Psoas muscle (tissue), 8 donors: ENCODE data around the gene DNAJC3. TPM values are rescaled to one million over a fixed set of nuclear protein-coding genes. Genes with fewer than 3 reads are reported as not detected.
A peak's percentile ranks its signal among the peaks of the same experiment; 100 is the strongest.

Experiments
- ATAC-seq, 4 donors: fragments of 200-7000 bp; cut with Tn5 transposase; one replicate each; pipeline ENCODE4 v1.9.1; 2020; ENCODE audit warnings: moderate library complexity in 3 of 4, mild to moderate bottlenecking in 2 of 4
- DNase-seq, 2 donors: peaks; one replicate each; pipeline ENCODE4 v3.0.0-alpha.2; 2020
- H3K27ac ChIP-seq: fragments of 200-600 bp; one replicate; pipeline ENCODE4 v1.8.0; 2022
- H3K27me3 ChIP-seq, 3 donors: fragments of 200-600 bp in 1 of 3; one replicate each; pipeline versions ENCODE4 v1.6.1 to v1.8.0; 2013 to 2022; ENCODE audit warnings: low read length in 2 of 3, mild to moderate bottlenecking in 2 of 3, moderate library complexity in 1 of 3; ENCODE audit not compliant: insufficient read depth in 3 of 3
- H3K36me3 ChIP-seq, 2 donors: fragments of 200-600 bp in 1 of 2; one replicate each; pipeline versions ENCODE4 v1.6.1 to v1.8.0; 2013 to 2022; ENCODE audit warnings: low read depth in 1 of 2, mild to moderate bottlenecking in 1 of 2, moderate library complexity in 1 of 2; ENCODE audit not compliant: insufficient read depth in 1 of 2
- H3K4me1 ChIP-seq: fragments of 200-600 bp; one replicate; pipeline ENCODE4 v1.8.0; 2022
- H3K4me3 ChIP-seq: fragments of 200-600 bp; one replicate; pipeline ENCODE4 v1.8.0; 2022; ENCODE audit warnings: mild to moderate bottlenecking
- H3K9me3 ChIP-seq: fragments of 200-600 bp; one replicate; pipeline ENCODE4 v1.8.0; 2022
- WGBS, 3 donors: extraction: QIAGEN DNeasy Blood & Tissue Kit; methylation state at CpG; one replicate each; pipeline versions ENCODE4 v1.1.6 to v1.1.7; 2013; 5-methylcytosine and 5-hydroxymethylcytosine counted together
- intact Hi-C, 2 donors: fragments of 100-400 bp; cut with DNase I; formaldehyde crosslinking; loops; one replicate each; pipeline versions ENCODE4 v1.11.0 to v1.14.2; 2022
- polyA plus RNA-seq, 3 donors: library from polyadenylated mRNA; stranded (reverse); fragments of 200-250 nt; gene quantifications; one replicate each; pipeline ENCODE4 v1.2.3, GENCODE V29; 2013
- total RNA-seq, 4 donors: library from RNA; stranded (reverse); fragmentation: NEBNext Ultra II Directional in 2 of 4; extraction: Animal tissue kit (Norgen Biotek cat#: 25700) in 2 of 4; gene quantifications; one replicate each; pipeline versions ENCODE4 v1.2.1 to v1.2.4, GENCODE V29; 2021 to 2023
- TF ChIP-seq, protein P1 (sequence below): fragments of 200-600 bp; IDR thresholded peaks from one replicate; pipeline ENCODE4 v1.8.0; 2022; ENCODE audit warnings: antibody characterized with exemption
- donor health status: healthy with polysubstance abuse.
- donor health status: DM: no; HTN: no; CAD: no; lungs with moderate emphysema.
- donor health status: Bipolar disorder and iron deficiency.
- donor health status: healthy.
- donor health status: DM: yes; HTN: yes; CAD: no.
- donor health status: DM: no; HTN: no; CAD: no.
- donor health status: DM: no; HTN: no; CAD: no.
- donor health status: DM: yes; HTN: yes; CAD: no.

The DNAJC3 gene
- total and polyA plus RNA-seq, 7 donors, result 7.9 to 19.6 (median 11.8) TPM

GRCh38 chr13:95783747-95784146 is 106.8 kb downstream of the DNAJC3 start:
- Histone ChIP-seq H3K4me3 (no peak overlapping the region), H3K9me3 (no peaks in the 10 kb centered on the region), H3K4me1 (no peaks in the 10 kb centered on the region), H3K36me3 (peaks cover 8 to 27% of the 10 kb centered on the region in 2 donors), H3K27me3 (no peaks in the 10 kb centered on the region), H3K27ac (no peak overlapping the region)
- WGBS, 3 donors, result 77 to 80% (median 80%) methylated on average over 5 of the region's 5 CpGs
- intact Hi-C loops, result no loop called here
- DNase-seq, result no peak
- ATAC-seq, result no peak
- TF ChIP-seq, protein P1, sequence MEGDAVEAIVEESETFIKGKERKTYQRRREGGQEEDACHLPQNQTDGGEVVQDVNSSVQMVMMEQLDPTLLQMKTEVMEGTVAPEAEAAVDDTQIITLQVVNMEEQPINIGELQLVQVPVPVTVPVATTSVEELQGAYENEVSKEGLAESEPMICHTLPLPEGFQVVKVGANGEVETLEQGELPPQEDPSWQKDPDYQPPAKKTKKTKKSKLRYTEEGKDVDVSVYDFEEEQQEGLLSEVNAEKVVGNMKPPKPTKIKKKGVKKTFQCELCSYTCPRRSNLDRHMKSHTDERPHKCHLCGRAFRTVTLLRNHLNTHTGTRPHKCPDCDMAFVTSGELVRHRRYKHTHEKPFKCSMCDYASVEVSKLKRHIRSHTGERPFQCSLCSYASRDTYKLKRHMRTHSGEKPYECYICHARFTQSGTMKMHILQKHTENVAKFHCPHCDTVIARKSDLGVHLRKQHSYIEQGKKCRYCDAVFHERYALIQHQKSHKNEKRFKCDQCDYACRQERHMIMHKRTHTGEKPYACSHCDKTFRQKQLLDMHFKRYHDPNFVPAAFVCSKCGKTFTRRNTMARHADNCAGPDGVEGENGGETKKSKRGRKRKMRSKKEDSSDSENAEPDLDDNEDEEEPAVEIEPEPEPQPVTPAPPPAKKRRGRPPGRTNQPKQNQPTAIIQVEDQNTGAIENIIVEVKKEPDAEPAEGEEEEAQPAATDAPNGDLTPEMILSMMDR, result no peak

DNA sequence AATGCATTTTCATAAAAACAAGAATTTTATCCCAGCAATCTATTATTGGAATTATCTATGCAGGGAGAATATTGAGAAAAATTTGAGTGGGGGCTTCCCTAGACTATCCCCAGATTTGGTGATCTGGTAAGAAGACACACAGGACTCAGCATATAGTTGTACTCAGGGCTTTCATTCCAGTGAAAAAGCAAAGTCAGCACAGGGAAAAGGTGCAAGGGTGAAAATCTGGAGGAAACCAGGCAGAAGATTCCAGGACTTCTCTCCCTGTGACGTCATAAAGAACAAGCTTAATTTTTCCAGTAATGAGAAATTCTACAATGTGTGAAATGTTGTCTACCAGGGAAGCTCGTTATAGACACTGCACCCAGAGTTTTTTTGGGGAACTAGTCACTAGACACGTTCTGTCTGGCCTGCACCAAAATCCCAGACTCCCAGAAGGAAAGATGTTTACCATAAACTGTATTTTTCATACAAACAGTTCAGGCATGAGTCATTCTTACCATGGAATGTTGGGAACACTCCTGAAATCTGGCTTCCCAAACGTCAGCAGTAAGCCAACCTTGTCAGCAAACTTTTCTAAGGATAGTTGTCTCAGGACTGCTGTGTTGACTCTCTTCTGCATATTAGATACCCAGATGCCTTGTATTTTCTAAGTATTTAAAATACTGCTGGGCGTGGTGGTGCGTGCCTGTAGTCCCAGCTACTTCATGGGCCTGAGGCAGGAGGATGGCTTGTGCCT is 107.4 kb downstream of the DNAJC3 start:
- H3K4me1 ChIP-seq, result no peaks in the 10 kb centered on the region
- H3K9me3 ChIP-seq, result no peaks in the 10 kb centered on the region
- H3K36me3 ChIP-seq, result peaks cover 8 to 33% of the 10 kb centered on the region in 2 donors
- intact Hi-C loops, result no loop called here
- DNase-seq (no peak), ATAC-seq (no peak)
- TF ChIP-seq, protein P1, result no peak
- no peak overlapping the region for H3K4me3 ChIP-seq
- H3K27me3 ChIP-seq, result no peaks in the 10 kb centered on the region
- 67 to 77% (median 75%) methylated on average over 6 of the region's 6 CpGs for WGBS, 3 donors
- H3K27ac ChIP-seq, result no peak overlapping the region

DNA sequence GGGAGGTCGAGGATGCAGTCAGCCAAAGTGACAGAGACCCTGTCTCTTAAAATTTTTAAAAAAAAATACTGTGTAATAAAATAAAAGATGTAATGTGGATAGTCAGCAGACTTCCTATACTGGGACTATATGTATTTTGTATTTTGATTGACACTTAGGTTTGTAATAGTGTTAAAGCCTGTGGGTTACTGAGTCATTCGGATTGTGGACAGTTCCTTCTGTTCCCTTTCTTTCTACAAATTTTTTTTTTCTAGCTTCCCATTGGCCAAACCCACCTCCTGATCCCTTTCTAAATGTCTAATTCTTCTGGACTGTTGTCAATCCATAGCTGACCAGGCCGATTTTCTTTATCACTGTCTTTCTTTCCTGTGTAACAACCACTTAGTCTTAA is 108.0 kb downstream of the DNAJC3 start:
- no peak overlapping the region for H3K4me3 ChIP-seq
- 89 to 96% (median 92%) methylated on average over 3 of the region's 3 CpGs for WGBS, 3 donors
- H3K27ac ChIP-seq, result no peak overlapping the region
- no peak for ATAC-seq
- intact Hi-C loops, result no loop called here
- TF ChIP-seq, protein P1, result no peak
- no peaks in the 10 kb centered on the region for H3K4me1 ChIP-seq
- H3K27me3 ChIP-seq, result no peaks in the 10 kb centered on the region
- no peak for DNase-seq
- no peaks in the 10 kb centered on the region for H3K9me3 ChIP-seq
- H3K36me3 ChIP-seq, result peaks cover 8 to 36% of the 10 kb centered on the region in 2 donors

- TF ChIP-seq, protein P1, result no peak
- Histone ChIP-seq H3K9me3 (no peaks in the 10 kb centered on the region), H3K27ac (no peak overlapping the region), H3K4me3 (no peak overlapping the region), H3K36me3 (peaks cover 11 to 60% of the 10 kb centered on the region in 2 donors), H3K4me1 (no peaks in the 10 kb centered on the region), H3K27me3 (no peaks in the 10 kb centered on the region)
- 29 to 55% (median 36%) methylated on average over 1 of the region's 1 CpG for WGBS, 3 donors
- intact Hi-C loops, result no loop called here
- ATAC-seq (peak in 2 of 4 donors; percentile 37 to 50), DNase-seq (no peak)
Measured at GRCh38 chr13:95787356-95788099, 110.6 kb downstream of the DNAJC3 start.
